NCI-H510A treated with DMSO at 0.1 percent for 48 hours (cell line): ENCODE measurements around the gene NUP37.
A peak's percentile ranks its signal among the peaks of the same experiment; 100 is the strongest.
"Not testable (repeated sequence)": the region's sequence is repeated elsewhere in the genome, so short reads cannot be mapped to it uniquely, and the experiment has no call there.

ENCODE experiments used
- DNase-seq: peaks from one replicate; lab custom pipeline; 2025; lab: John Stamatoyannopoulos, UW

NUP37 gene

DNA sequence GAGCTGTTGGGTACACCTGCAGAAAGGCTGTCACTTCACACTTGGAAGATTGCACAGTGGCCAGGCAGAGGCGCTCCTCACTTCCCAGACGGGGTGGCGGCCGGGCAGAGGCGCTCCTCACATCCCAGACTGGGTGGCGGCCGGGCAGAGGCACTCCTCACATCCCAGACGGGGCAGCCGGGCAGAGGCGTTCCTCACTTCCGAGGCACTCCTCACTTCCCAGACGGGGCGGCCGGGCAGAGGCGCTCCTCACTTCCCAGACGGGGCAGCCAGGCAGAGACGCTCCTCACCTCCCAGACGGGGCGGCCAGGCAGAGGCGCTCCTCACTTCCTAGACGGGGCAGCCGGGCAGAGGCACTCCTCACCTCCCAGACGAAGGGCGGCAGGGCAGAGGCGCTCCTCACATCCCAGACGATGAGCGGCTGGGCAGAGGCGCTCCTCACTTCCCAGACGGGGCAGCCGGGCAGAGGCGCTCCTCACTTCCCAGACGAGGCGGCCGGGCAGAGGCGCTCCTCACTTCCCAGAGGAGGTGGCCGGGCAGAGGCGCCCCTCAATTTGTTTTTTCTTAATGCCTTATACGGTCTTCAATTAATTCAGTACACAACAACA lies 30.6 kb downstream of the NUP37 start:
- not testable (repeated sequence) for DNase-seq

DNA sequence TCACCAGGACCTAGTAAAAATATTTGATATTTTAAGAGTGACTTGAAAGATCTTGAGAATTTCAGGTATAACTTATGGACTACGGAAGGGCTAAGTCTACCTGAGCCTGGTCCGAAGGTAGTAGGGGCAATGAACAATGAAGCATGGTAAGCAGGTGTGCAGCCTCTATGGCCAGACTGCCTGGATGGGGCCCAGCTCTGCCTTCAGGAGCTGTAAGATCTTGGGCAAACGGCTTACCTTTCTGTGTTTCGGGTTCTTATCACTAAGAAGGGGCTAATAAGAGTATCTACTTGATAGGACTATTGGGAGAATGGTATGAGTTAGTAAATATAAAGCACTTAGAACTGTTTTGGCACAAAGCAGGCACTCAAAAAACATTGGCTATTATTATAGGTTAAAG lies 39.1 kb downstream of the NUP37 start:
- no peak for DNase-seq

DNA sequence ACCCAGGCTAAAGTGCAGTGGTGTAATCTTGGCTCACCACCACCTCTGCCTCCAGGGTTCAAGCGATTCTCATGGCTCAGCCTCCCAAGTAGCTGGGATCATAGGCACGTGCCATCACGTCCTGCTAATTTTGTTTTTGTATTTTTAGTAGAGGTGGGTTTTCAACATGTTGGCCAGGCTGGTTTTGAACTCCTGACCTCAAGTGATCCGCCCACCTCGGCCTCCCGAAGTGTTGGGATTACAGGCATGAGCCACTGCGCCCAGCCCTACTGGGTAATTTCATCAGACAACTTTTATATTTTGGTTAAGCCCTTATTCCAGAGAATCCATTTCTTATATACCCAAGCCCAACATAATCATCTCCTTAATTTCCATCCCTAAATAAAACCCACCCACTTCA lies 47.8 kb downstream of the NUP37 start:
- DNase-seq, result not testable (repeated sequence)

DNA sequence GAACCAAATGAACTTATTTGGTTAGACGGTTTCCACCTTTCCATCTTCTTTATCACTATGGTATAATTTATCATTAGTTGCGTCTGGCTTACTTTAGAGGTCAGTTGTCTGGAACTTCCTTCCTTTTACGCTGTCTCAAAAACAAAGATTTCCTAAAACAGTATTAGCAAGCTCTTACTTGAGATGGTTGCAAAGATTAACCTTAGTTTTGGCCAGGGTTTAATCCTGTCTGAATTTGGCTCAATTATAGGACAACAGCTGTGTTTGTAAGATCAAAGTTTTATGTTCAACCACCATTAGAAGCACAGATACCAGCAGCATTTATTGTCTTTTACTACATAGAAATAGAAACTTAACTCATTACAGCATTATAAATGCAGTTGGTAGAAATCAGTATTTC lies 50.2 kb downstream of the NUP37 start:
- no peak for DNase-seq

DNA sequence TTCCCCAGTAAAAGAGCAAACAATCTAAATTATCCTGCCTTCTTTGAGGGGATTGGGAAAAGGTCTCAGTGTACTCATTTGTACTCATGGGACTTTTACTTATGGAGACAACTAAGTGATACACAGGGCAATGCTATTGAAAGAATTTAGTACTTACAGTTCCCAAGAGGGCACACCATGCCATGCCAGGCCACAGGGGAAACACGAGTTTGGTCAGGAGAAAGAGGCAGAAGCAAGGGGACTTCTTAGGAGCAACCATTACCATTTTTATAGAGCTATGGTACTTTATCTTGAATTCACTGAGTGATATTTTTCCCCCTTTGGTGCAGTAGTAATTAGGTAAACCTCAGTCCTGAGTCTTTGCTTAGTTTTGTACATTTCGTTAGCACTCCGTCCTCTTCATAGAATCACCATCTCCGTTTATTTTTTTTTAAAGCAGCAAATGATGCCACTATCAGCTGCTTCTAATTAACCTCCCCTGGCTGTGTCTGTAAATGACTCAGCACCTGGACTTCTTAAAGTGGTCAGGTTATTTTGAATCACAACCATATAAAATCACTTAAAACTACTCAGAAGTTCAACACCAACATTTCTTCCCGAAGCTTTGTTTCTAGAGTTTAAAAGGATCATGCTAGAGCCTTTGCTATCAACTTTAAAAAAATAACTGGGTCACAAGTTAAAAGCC lies 52.2 kb downstream of the NUP37 start:
- no peak for DNase-seq

DNA sequence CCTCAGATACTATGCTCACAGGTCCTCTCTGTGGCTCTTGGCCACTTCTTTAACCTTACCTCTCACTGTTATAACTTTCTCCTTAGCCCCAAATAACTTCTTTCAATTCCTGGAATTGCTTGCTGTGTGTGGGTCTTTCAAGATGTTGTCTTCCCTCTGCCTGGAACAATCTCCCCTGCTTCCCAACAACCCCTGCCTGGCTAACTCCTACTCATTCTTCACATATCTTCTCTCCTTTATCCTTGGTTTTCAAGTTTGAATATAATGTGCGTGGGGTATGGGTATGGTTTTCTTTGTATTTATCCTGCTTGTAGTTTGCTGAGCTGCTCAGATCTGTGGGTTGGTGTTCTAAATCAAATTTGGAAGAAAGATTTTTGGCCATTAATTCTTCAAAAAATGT lies 55.4 kb downstream of the NUP37 start:
- no peak for DNase-seq

DNA sequence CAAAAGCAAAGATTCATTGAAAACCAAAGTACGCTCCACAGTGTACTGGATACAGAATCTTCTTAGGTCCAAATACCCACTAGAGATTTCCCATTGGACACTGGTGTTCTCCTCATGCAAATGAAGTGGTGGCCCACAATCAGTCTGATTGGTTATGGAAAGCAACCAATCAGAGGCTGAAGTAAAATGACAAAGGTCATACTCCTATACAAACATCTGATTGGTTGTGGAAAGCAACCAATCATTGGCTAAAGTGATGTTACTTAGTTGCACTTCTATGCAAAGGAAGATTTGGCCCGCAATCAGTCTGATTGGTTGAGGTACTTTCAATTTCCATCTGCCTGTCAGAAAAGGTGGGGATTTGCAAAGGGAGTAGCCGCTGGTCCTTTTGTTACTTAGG lies 56.8 kb downstream of the NUP37 start:
- DNase-seq, result no peak

DNA sequence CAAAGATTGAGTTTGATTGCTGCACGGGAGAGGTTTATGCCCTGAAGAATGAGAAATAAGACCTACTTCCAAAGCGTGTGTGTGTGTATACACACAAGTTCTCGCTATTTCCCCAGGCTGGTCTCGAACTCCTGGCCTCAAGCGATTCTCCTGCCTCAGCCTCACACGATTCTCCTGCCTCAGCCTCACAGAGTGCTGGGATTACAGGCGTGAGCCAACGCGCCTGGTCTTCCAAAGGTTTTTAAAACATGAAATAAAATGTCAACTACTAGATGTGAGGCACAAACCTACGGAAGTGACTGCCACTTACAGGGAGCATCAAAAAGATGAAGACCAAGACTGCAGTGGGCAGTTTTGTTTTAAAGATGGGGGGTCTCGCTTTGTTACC lies 57.5 kb downstream of the NUP37 start:
- no peak for DNase-seq

DNA sequence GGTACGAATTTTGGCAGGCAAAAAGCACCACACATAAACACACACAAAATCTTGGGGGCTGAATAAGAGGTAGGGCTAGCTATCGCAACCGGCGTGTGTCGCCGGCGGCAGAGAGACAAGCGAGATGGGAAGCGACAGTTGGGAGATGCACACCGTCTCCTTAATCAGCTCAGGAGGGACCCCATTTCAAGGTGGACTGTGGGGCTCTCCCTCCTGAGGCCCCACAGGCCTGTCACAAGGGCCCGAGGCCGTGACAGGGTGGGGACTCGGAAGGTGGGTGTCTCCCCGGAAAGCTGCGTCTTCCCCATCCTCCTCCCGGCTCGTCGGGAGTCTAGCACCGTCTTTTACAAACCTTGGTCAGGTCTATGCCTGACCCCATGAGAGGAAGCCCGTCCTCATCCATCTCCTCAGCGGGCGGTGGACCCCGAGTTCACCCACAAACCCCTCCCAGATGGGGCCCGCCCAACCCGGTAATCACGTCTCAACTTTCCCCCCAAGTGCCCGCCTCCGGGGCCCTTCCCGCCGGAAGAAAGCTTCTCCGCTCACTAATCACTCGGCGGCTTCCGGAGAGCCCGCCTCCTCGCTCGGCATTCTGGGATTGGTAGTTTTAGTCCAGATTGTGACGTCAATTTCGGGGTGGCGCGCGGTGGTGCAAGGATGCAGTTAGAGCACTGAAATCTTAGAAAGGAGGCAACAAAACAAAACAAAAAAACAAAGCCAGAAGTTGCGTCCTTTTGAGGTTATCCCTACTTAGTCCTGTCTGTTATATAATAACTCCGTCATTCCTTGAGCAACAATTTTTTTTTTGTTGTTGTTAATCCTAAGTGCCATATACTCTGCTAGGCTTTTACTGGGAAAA lies 58.1 kb downstream of the NUP37 start, which contains the start of gene WASHC3:
Gene WASHC3, minus strand, starts transcription at position 432 of the 859 bp plus-strand sequence. Its CDS starts 29 bp downstream, at position 403.
- DNase-seq, result peak; percentile 95

DNA sequence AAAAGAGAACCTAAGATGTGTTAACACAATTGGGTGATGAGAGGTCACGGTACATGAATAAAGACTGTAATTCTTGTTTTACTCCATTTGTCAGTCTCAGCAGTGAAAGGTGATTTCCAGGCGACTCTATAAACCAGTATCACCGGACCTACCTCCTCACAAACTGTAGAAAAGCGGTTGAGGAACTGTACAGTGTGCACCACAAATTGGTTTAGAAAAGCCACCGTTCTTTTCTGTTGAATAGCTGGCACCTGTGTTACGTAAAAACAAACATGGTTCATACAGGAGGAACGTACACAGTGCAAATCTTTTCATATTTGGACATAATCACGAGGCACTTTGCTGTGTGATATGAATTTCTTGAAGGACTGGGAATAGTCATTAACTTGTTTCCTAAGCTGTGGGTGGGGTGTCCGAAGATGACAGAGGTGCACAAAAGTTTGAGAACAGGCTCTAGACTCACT lies 58.8 kb downstream of the NUP37 start:
- DNase-seq, result no peak

DNA sequence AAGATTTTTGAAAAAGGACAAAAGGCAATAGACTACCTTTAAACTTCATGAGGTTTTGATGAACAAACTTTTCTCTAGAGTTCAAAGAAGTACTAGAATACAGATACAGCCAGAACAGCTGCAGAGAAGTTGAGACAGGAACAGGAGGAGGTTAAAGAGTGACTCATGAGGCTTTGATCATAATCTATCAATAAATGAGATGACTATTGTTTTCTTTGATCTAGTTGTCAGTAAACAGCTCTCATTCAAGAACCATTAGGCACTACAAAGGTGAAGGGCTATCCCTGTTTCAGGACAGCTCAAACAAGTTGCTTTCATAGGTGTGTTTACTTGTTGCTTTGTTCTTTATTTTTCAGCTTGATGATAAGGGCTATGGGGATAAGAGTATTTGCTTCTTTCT lies 60.6 kb downstream of the NUP37 start:
- peak; percentile 11 for DNase-seq

DNA sequence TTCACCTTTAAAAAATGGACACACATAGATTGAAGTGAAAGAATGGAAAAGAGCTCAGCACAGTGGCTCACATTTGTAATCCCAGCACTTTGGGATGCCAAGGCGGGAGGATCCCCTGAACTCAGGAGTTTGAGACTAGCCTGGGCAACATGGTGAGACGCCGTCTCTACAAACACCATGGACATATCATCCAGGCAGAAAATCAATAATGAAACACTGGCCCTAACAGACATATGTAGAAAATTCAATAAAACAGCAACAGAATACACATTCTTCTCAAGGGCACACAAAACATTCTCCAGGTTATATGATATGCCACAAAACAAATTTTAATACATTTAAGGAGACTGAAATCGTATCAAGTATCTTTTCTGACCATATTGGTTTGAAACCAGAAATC lies 65.6 kb downstream of the NUP37 start:
- DNase-seq, result no peak

DNA sequence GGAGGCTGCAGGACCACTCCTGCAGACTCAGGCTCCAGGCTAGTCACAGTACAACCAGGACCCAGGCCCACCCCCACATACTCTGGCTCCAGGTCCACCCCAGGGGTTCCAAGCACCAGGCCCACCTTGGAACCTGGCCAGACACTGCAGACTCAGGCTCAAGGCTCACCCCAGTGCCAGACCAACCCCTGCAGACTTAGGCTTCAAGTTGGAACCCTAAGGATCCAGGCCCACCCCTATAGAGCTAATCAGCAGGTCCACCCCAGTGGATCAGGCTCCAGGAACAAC lies 66.9 kb downstream of the NUP37 start:
- DNase-seq, result no peak

DNA sequence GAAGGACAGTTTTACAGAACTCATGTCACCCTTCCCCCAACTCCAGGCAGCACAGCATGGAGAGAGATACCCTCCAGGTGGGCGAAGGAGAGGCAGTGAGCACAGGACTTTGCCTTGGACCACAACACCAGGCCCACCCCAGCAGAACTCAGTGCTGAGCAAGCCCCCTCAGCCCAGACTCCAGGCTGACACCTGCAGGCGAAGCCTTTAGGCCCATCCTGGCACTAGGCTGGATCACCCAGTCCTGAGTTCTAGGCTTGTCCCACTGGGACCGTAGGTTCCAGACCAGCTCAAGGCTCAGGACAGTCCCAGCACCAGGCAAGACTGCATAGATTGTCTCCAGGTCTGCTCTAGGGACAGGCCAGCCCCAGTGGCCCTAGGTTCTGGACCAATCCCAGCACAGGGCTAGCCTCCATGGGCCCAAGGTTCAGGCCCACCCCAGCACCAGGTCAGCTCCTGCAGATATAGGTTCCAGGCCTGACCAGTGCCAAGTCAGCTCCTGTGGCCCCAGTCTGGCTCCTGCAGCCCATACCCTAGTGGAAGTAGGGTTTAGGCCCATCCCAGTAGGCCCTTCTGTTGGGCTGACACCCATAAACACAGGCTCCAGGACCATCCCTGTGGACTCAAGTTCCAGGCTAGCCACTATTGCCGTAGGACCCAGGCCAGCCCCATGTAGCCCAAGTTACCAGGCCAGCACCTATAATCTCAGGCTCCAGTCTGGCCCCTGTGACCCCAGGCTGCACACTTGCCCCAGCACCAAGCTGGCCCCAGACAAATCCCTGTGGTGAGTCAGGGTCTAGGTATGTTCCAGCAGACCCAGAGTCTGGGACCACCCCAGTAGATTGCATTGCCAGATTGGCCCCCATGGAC lies 67.5 kb downstream of the NUP37 start:
- DNase-seq, result no peak

DNA sequence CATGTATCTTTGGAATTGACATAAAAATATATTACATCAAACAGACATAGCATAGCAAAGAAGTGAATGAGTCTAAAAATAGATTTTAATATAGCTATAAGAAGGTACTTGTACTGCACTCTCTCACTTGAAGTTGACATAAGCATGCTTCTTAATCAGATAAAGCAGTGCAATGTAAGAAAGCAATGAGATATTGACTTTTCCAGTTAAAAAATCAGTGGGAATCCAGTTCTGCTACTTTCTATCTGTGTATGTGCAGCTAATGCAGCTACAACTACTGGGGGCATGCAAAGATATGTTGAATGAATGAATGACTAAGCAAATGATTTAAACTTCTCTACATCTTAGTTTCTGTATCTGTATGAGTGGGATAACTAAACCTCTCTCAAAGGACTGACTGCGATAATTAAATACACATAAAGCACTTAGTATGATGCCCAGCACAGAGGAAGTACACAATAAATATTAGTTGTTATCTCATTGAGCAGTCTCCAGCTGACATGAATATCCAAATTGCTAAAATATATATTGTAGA lies 68.4 kb downstream of the NUP37 start:
- DNase-seq, result no peak

DNA sequence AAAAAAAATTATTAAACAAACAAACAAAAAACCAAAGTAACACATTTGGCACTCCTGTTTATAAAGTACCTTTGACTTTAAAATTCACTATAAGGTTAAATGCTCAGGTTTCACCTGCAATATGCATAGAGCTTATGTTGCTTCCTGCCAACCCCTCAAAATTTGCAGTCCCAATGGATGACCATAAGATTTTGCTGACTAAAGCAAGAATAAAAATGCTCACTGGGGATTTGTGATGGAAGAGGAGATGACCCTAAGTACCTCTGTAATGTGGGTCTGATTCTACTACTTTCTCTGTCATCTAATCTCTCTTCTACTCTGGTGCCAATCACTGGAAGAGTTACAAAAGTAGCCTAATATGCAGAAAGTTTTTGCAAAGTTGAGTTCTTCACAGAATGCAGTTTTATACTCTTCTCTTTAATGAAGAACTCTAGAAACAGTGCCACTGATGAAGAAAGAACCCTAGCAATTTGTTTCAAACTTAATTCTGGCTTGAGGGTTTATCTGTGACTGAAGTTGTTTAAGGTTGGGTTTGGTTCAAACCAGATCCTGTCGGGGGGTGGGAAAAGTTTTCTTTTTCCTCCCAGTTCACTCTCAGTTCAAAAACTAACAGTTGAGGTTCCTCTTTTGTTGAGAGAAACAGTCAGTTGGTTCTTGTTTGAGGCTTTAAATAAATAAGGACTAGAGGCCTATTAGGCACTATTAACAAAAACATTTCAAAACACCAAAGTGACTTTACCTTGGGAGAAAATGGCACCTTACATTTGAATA lies 69.1 kb downstream of the NUP37 start:
- DNase-seq, result no peak

DNA sequence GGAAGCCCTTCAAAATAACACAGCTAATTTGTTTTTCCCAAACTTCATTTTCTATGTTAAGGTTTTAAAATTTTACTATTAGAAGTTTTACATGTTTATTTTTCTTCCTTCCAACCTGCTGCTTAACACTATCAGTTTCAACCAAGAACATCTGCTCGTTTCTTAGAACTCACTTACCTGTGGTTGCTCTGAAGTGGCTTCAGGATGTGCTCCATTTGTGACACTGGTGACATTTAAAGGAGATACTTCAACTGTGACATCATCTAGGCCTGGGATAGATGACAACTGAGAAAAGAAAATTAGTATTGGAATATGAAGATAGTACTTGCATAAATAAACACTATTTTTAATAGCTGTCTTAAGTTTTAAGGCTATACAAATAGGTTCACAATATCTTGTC lies 76.0 kb downstream of the NUP37 start:
- peak; percentile 31 for DNase-seq

DNA sequence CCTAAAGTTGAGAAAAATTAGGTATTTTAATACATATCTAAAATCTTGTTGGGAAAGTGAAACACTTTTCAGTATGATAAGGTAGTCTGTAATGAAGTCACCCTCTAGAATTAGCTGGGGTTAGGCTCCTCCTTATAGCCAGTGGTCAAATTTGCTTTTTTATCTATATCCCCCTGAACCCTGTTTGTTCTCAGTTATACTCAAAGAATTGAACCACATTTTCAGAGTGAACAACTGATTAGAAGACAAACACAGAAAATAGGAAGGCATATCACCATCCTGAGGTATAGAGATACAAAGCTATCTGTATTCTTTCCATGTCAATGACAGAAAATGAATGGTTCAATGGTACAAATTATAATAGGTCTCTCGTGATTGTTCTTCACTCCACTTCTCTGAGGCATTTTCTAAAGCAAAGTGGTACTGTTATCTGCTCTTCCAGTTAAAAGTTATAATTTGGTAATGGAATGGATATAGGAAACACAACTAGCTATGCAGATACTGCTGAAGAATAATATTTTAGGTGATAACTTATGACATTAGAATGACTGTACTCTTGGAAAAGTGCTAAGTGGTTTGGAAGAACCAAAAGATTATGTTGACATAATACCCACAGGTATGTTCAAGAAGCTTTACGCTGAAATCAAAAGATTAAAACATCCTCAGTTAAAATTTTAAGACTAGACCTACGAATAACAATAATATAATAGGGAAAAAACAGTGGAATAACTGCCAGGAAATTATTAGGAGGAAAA lies 85.7 kb downstream of the NUP37 start:
- DNase-seq, result no peak

DNA sequence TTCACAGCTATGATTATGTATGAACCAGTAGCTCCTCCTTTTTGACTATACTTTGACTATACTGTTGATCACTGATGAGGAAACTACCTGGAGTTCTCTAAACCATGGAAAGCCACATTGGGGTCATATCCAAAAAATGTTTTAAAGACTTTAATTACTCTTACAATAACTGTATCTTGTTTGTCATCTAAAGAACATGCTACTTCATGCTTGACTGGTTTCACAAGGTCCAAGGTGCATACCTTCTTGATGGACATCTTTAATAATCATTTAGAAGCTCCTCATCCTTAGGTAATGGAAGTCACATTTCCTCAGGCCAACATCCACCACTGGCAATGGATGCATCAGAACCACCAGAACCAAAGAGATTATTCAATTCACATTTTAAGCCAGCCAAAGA lies 88.1 kb downstream of the NUP37 start:
- no peak for DNase-seq

DNA sequence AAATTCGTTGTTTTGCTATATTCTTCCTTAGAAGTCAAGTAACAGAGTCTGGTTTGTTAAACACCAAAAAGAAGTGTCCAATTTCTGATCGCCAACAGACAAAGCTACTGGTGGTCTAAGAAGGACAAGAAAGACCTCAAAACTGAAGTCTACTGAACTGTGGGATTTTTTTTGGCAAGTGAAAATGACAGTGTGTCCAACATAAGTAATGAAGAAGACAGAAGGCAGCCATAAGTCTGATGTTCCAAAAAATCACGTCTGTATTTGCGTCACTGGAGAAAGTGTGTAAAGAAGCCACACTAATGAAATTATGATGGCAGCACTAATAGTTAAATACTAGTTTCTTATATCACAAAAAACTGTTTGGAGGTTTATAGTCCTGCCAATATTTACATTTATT lies 90.8 kb downstream of the NUP37 start:
- DNase-seq, result no peak
